NCI-H2227 (cell line): ENCODE data around the gene CTIF.

Experiments used
- DNase-seq: peaks from one replicate; lab custom pipeline; 2025; ENCODE audit not compliant: unreplicated experiment; lab: John Stamatoyannopoulos, UW

CTIF gene

GRCh38 chr18:48599391-48599790 is 60.6 kb downstream of the CTIF start:
- DNase-seq = no peak

GRCh38 chr18:48600046-48600445 is 61.2 kb downstream of the CTIF start:
- DNase-seq = no peak

- DNase-seq = no peak
These were observed 61.7 kb downstream of the CTIF start for GRCh38 chr18:48600456-48601090.

GRCh38 chr18:48601343-48601742 is 62.5 kb downstream of the CTIF start:
- DNase-seq = no peak

GRCh38 chr18:48602759-48603390 is 64.0 kb downstream of the CTIF start:
- DNase-seq = no peak

- DNase-seq = peak; percentile 81
These were observed 66.6 kb downstream of the CTIF start for GRCh38 chr18:48605408-48605845.

- DNase-seq = no peak
These were observed 68.5 kb downstream of the CTIF start for GRCh38 chr18:48607056-48607984.

- no peak for DNase-seq
These were observed 69.8 kb downstream of the CTIF start for GRCh38 chr18:48608581-48608980.

- no peak for DNase-seq
These were observed 70.3 kb downstream of the CTIF start for GRCh38 chr18:48609114-48609513.

- DNase-seq = no peak
These were observed 71.3 kb downstream of the CTIF start for GRCh38 chr18:48609820-48610815.

- no peak for DNase-seq
These were observed 72.4 kb downstream of the CTIF start for GRCh38 chr18:48611203-48611602.

GRCh38 chr18:48611785-48612480 is 73.1 kb downstream of the CTIF start:
- DNase-seq = no peak

GRCh38 chr18:48612511-48612910 is 73.7 kb downstream of the CTIF start:
- DNase-seq = no peak

- no peak for DNase-seq
These were observed 74.1 kb downstream of the CTIF start for GRCh38 chr18:48612917-48613316.

GRCh38 chr18:48613589-48614404 is 75.0 kb downstream of the CTIF start:
- DNase-seq = peak; percentile 74

- no peak for DNase-seq
These were observed 77.0 kb downstream of the CTIF start for GRCh38 chr18:48615566-48616401.

GRCh38 chr18:48616484-48617255 is 77.8 kb downstream of the CTIF start:
- DNase-seq = no peak
